ENCODE measurements around the gene CRISP1.

Gene CRISP1

DNA sequence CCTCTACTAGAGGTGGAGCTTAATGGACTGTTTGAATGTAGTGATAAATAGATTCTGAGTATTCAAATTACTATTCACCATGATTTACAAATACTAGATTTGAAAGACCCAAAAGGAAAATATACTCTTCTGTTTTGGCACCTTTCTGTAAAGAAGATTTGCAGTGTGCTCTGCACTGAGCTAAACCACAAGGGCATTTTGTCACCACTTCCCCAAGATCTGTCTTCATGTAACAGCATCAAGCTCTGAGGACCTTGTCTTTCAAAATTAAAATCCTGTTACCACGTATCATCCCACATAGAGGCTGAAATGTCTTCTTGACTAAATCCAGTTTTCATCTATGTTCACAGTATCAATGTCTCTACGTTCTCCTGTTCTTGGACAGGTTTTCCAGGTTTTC, 76.0 kb downstream of the CRISP1 start:
- no peak for TF ChIP-seq ISL1 (CRISPR knock-in tag; IDR thresholded peaks at IDR 0.05)
- TF ChIP-seq ARNTL (CRISPR knock-in tag; IDR thresholded peaks at IDR 0.05; ENCODE audit: borderline replicate concordance, low read depth), result no peak
- TF ChIP-seq, protein P1, sequence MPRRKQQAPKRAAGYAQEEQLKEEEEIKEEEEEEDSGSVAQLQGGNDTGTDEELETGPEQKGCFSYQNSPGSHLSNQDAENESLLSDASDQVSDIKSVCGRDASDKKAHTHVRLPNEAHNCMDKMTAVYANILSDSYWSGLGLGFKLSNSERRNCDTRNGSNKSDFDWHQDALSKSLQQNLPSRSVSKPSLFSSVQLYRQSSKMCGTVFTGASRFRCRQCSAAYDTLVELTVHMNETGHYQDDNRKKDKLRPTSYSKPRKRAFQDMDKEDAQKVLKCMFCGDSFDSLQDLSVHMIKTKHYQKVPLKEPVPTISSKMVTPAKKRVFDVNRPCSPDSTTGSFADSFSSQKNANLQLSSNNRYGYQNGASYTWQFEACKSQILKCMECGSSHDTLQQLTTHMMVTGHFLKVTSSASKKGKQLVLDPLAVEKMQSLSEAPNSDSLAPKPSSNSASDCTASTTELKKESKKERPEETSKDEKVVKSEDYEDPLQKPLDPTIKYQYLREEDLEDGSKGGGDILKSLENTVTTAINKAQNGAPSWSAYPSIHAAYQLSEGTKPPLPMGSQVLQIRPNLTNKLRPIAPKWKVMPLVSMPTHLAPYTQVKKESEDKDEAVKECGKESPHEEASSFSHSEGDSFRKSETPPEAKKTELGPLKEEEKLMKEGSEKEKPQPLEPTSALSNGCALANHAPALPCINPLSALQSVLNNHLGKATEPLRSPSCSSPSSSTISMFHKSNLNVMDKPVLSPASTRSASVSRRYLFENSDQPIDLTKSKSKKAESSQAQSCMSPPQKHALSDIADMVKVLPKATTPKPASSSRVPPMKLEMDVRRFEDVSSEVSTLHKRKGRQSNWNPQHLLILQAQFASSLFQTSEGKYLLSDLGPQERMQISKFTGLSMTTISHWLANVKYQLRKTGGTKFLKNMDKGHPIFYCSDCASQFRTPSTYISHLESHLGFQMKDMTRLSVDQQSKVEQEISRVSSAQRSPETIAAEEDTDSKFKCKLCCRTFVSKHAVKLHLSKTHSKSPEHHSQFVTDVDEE (CRISPR knock-in tag; IDR thresholded peaks at IDR 0.05), result no peak
- TF ChIP-seq RARB (CRISPR knock-in tag; IDR thresholded peaks at IDR 0.05), result no peak
- no peak for TF ChIP-seq ZC3H10 (CRISPR knock-in tag; IDR thresholded peaks at IDR 0.05)
- TF ChIP-seq, protein P2, sequence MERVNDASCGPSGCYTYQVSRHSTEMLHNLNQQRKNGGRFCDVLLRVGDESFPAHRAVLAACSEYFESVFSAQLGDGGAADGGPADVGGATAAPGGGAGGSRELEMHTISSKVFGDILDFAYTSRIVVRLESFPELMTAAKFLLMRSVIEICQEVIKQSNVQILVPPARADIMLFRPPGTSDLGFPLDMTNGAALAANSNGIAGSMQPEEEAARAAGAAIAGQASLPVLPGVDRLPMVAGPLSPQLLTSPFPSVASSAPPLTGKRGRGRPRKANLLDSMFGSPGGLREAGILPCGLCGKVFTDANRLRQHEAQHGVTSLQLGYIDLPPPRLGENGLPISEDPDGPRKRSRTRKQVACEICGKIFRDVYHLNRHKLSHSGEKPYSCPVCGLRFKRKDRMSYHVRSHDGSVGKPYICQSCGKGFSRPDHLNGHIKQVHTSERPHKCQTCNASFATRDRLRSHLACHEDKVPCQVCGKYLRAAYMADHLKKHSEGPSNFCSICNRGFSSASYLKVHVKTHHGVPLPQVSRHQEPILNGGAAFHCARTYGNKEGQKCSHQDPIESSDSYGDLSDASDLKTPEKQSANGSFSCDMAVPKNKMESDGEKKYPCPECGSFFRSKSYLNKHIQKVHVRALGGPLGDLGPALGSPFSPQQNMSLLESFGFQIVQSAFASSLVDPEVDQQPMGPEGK (CRISPR knock-in tag; IDR thresholded peaks at IDR 0.05; ENCODE audit: borderline replicate concordance), result no peak
- no peak for TF ChIP-seq PPARA (CRISPR knock-in tag; IDR thresholded peaks at IDR 0.05; ENCODE audit: borderline replicate concordance)
- TF ChIP-seq ZNF70 (CRISPR knock-in tag; IDR thresholded peaks at IDR 0.05), result no peak
- no peak for TF ChIP-seq CSDC2 (CRISPR knock-in tag; IDR thresholded peaks at IDR 0.05)
- TF ChIP-seq TCF4 (CRISPR knock-in tag; IDR thresholded peaks at IDR 0.05; ENCODE audit: borderline replicate concordance), result no peak
- TF ChIP-seq OSR1 (CRISPR knock-in tag; IDR thresholded peaks at IDR 0.05), result no peak
- TF ChIP-seq ZNF8 (CRISPR knock-in tag; IDR thresholded peaks at IDR 0.05), result no peak
- TF ChIP-seq ZNF565 (CRISPR knock-in tag; conservative IDR thresholded peaks at IDR 0.05; ENCODE audit: low read depth), result no peak
- TF ChIP-seq, protein P3, sequence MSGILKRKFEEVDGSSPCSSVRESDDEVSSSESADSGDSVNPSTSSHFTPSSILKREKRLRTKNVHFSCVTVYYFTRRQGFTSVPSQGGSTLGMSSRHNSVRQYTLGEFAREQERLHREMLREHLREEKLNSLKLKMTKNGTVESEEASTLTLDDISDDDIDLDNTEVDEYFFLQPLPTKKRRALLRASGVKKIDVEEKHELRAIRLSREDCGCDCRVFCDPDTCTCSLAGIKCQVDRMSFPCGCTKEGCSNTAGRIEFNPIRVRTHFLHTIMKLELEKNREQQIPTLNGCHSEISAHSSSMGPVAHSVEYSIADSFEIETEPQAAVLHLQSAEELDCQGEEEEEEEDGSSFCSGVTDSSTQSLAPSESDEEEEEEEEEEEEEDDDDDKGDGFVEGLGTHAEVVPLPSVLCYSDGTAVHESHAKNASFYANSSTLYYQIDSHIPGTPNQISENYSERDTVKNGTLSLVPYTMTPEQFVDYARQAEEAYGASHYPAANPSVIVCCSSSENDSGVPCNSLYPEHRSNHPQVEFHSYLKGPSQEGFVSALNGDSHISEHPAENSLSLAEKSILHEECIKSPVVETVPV (CRISPR knock-in tag; IDR thresholded peaks at IDR 0.05), result no peak
- no peak for TF ChIP-seq GLIS3 (CRISPR knock-in tag; IDR thresholded peaks at IDR 0.05)
- no peak for TF ChIP-seq ZFP3 (CRISPR knock-in tag; IDR thresholded peaks at IDR 0.05)
- TF ChIP-seq ESRRG (CRISPR knock-in tag; IDR thresholded peaks at IDR 0.05), result no peak
- TF ChIP-seq, protein P4, sequence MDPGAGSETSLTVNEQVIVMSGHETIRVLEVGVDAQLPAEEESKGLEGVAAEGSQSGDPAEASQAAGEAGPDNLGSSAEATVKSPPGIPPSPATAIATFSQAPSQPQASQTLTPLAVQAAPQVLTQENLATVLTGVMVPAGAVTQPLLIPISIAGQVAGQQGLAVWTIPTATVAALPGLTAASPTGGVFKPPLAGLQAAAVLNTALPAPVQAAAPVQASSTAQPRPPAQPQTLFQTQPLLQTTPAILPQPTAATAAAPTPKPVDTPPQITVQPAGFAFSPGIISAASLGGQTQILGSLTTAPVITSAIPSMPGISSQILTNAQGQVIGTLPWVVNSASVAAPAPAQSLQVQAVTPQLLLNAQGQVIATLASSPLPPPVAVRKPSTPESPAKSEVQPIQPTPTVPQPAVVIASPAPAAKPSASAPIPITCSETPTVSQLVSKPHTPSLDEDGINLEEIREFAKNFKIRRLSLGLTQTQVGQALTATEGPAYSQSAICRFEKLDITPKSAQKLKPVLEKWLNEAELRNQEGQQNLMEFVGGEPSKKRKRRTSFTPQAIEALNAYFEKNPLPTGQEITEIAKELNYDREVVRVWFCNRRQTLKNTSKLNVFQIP (CRISPR knock-in tag; IDR thresholded peaks at IDR 0.05; ENCODE audit: borderline replicate concordance, low read depth), result no peak
- ATAC-seq, result no peak

DNA sequence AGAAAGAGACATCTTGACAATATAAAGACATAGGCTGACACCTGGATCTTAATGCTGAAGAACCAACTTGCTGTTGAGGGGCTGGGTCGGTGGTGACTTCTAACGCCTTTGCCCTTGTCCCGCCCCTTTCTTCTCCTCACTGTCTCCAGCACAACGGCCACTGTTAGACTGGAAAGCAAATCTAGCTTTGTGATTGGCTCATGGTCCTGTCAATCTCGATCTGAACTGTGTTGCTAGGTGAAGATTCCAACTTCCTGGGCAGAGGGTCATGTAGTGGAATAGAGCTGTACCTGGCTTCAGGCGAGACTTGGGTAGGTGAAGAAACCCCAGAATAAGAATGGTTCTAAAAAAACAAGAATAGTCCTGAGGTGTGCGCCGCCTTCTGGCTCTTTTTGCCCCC, 79.2 kb downstream of the CRISP1 start, which contains the start of gene PGK2:
Gene PGK2 (minus strand): TSS at position 110 of the 400 bp plus-strand sequence. CDS start 98 bp downstream, at position 12.
- TF ChIP-seq OSR1 (CRISPR knock-in tag; IDR thresholded peaks at IDR 0.05) (no peak), RARB (CRISPR knock-in tag; IDR thresholded peaks at IDR 0.05) (no peak), ZC3H10 (CRISPR knock-in tag; IDR thresholded peaks at IDR 0.05) (no peak), ZNF565 (CRISPR knock-in tag; conservative IDR thresholded peaks at IDR 0.05; ENCODE audit: low read depth) (no peak), BACH2 (CRISPR knock-in tag; IDR thresholded peaks at IDR 0.05; ENCODE audit: borderline replicate concordance) (no peak), ESRRG (CRISPR knock-in tag; IDR thresholded peaks at IDR 0.05) (no peak), SNAI2 (CRISPR knock-in tag; IDR thresholded peaks at IDR 0.05) (no peak), TCF4 (CRISPR knock-in tag; IDR thresholded peaks at IDR 0.05; ENCODE audit: borderline replicate concordance) (no peak), ISL1 (CRISPR knock-in tag; IDR thresholded peaks at IDR 0.05) (no peak)
- TF ChIP-seq, protein P5, sequence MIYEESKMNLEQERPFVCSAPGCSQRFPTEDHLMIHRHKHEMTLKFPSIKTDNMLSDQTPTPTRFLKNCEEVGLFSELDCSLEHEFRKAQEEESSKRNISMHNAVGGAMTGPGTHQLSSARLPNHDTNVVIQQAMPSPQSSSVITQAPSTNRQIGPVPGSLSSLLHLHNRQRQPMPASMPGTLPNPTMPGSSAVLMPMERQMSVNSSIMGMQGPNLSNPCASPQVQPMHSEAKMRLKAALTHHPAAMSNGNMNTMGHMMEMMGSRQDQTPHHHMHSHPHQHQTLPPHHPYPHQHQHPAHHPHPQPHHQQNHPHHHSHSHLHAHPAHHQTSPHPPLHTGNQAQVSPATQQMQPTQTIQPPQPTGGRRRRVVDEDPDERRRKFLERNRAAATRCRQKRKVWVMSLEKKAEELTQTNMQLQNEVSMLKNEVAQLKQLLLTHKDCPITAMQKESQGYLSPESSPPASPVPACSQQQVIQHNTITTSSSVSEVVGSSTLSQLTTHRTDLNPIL (CRISPR knock-in tag; IDR thresholded peaks at IDR 0.05; ENCODE audit: low read depth), result no peak
- TF ChIP-seq, protein P3 (CRISPR knock-in tag; IDR thresholded peaks at IDR 0.05), result no peak
- TF ChIP-seq, protein P1 (CRISPR knock-in tag; IDR thresholded peaks at IDR 0.05), result no peak
- ATAC-seq, result peak; percentile 61; the same call in 2 of the 3 replicates
